Neural cell (in vitro differentiated cells): ENCODE data around the gene GRID1. TPM values are rescaled to one million over a fixed set of nuclear protein-coding genes. Genes with fewer than 3 reads are reported as not detected.

Experiments used
- H2AFZ ChIP-seq: fragments of 200-600, 300-800 bp; sonication (generic), shearing (Covaris generic); 2 replicates; pipeline ENCODE4 v1.6.0; 2014; ENCODE audit warnings: low read depth, mild to moderate bottlenecking, antibody characterized with exemption, low read length, moderate library complexity
- H3F3A ChIP-seq: fragments of 200-600 bp; shearing (Covaris generic); 2 replicates; pipeline ENCODE4 v1.6.1; 2016; ENCODE audit warnings: mild to moderate bottlenecking, moderate library complexity, mixed read lengths, antibody characterized with exemption, low read length; ENCODE audit not compliant: insufficient read depth, poor library complexity, severe bottlenecking
- H3K27ac ChIP-seq: fragments of 200-600, 300-800 bp; sonication (generic), shearing (Covaris generic); 2 replicates; pipeline ENCODE4 v1.5.1; 2014; ENCODE audit warnings: mild to moderate bottlenecking, low read length, moderate library complexity
- H3K27me3 ChIP-seq: fragments of 300-800, 200-600 bp; sonication (generic), shearing (Covaris generic); 2 replicates; pipeline ENCODE4 v1.6.0; 2014; ENCODE audit warnings: mild to moderate bottlenecking, low read depth, low read length, moderate library complexity; ENCODE audit not compliant: insufficient read depth
- H3K36me3 ChIP-seq: fragments of 300-800, 200-600 bp; sonication (generic), shearing (Covaris generic); 2 replicates; pipeline ENCODE4 v1.5.1; 2014; ENCODE audit warnings: mild to moderate bottlenecking, antibody characterized with exemption, low read length, moderate library complexity; ENCODE audit not compliant: insufficient read depth
- H3K4me2 ChIP-seq: fragments of 300-800, 200-600 bp; sonication (generic), shearing (Covaris generic); 2 replicates; pipeline ENCODE4 v1.6.0; 2014; ENCODE audit warnings: mild to moderate bottlenecking, low read length
- H3K4me3 ChIP-seq: fragments of 300-800, 200-600 bp; sonication (generic), shearing (Covaris generic); 2 replicates; pipeline ENCODE4 v1.5.1; 2014; ENCODE audit warnings: mild to moderate bottlenecking, low read length, moderate library complexity
- H3K79me2 ChIP-seq: fragments of 200-600 bp; shearing (Covaris generic); replicated peaks from 2 replicates; pipeline ENCODE4 v1.6.0; 2014; ENCODE audit warnings: mild to moderate bottlenecking, low read length, moderate library complexity; ENCODE audit not compliant: insufficient read depth
- H3K9ac ChIP-seq: fragments of 300-800, 200-600 bp; sonication (generic), shearing (Covaris generic); 2 replicates; pipeline ENCODE4 v1.6.1; 2016; ENCODE audit warnings: mild to moderate bottlenecking, low read length, mixed read lengths
- H3K9me2 ChIP-seq: fragments of 200-600 bp; shearing (Covaris generic); 2 replicates; pipeline ENCODE4 v1.6.1; 2016; ENCODE audit warnings: mild to moderate bottlenecking, low read length, mixed read lengths; ENCODE audit not compliant: insufficient read depth
- H3K9me3 ChIP-seq: fragments of 200-600, 300-800 bp; sonication (generic), shearing (Covaris generic); 2 replicates; pipeline ENCODE4 v1.6.1; 2016; ENCODE audit warnings: mild to moderate bottlenecking, mixed run types, low read length, moderate library complexity, mixed read lengths
- H4K20me1 ChIP-seq: fragments of 200-600 bp; shearing (Covaris generic); 2 replicates; pipeline ENCODE4 v1.6.1; 2016; ENCODE audit warnings: mild to moderate bottlenecking, mixed run types; ENCODE audit not compliant: insufficient read depth
- EP300 ChIP-seq: fragments of 450-650 bp; conservative IDR thresholded peaks from 2 replicates; pipeline ENCODE4 v1.6.1; 2014; ENCODE audit warnings: antibody characterized with exemption, mild to moderate bottlenecking, moderate library complexity; ENCODE audit not compliant: poor library complexity, severe bottlenecking
- EZH2 ChIP-seq: fragments of 200-600, 300-800 bp; shearing (Covaris generic), sonication (generic); IDR thresholded peaks from 2 replicates; pipeline ENCODE4 v1.6.1; 2014; ENCODE audit warnings: antibody characterized with exemption, low read length, borderline replicate concordance, mild to moderate bottlenecking; ENCODE audit not compliant: insufficient read depth, poor library complexity, severe bottlenecking
- MXI1 ChIP-seq: fragments of 450-650 bp; conservative IDR thresholded peaks from 2 replicates; pipeline ENCODE4 v1.6.1; 2014; ENCODE audit warnings: antibody characterized with exemption, mild to moderate bottlenecking; ENCODE audit not compliant: poor library complexity, severe bottlenecking
- POLR2AphosphoS5 ChIP-seq: IDR thresholded peaks from 2 replicates; pipeline ENCODE4 v1.6.1; 2012
- RAD21 ChIP-seq: fragments of 450-650 bp; conservative IDR thresholded peaks from 2 replicates; pipeline ENCODE4 v1.6.1; 2014; ENCODE audit warnings: antibody characterized with exemption, mild to moderate bottlenecking, moderate library complexity
- SMC3 ChIP-seq: fragments of 450-650 bp; conservative IDR thresholded peaks from 2 replicates; pipeline ENCODE4 v1.6.1; 2014; ENCODE audit warnings: antibody characterized with exemption, mild to moderate bottlenecking, moderate library complexity; ENCODE audit not compliant: poor library complexity
- TAF1 ChIP-seq: IDR thresholded peaks from 2 replicates; pipeline ENCODE4 v1.6.1; 2012; ENCODE audit warnings: low read depth
- polyA plus RNA-seq: library from polyadenylated mRNA; depleted of rRNA; stranded (reverse); fragments of >200 nt; gene quantifications from 2 replicates; pipeline ENCODE4 v1.2.3, GENCODE V29; 2014
- TF ChIP-seq, protein P1 (sequence below): IDR thresholded peaks from 2 replicates; pipeline ENCODE4 v1.6.1; 2012; ENCODE audit warnings: borderline replicate concordance

Gene GRID1
- polyA plus RNA-seq, 1 donor from 2014 or later = 7.3 TPM

- no peaks in the 10 kb centered on the region for H3K27me3 ChIP-seq
- no peaks in the 10 kb centered on the region for H3F3A ChIP-seq
- no peaks in the 10 kb centered on the region for H3K79me2 ChIP-seq
- H2AFZ ChIP-seq = no peak overlapping the region
- no peaks in the 10 kb centered on the region for H4K20me1 ChIP-seq
- no peak overlapping the region for H3K4me3 ChIP-seq
- H3K27ac ChIP-seq = no peak overlapping the region
- H3K36me3 ChIP-seq = no peaks in the 10 kb centered on the region
- TF ChIP-seq SMC3 = no peak
- TF ChIP-seq TAF1 = no peak
- no peak for TF ChIP-seq POLR2AphosphoS5
- no peak for TF ChIP-seq RAD21
- TF ChIP-seq, protein P1, sequence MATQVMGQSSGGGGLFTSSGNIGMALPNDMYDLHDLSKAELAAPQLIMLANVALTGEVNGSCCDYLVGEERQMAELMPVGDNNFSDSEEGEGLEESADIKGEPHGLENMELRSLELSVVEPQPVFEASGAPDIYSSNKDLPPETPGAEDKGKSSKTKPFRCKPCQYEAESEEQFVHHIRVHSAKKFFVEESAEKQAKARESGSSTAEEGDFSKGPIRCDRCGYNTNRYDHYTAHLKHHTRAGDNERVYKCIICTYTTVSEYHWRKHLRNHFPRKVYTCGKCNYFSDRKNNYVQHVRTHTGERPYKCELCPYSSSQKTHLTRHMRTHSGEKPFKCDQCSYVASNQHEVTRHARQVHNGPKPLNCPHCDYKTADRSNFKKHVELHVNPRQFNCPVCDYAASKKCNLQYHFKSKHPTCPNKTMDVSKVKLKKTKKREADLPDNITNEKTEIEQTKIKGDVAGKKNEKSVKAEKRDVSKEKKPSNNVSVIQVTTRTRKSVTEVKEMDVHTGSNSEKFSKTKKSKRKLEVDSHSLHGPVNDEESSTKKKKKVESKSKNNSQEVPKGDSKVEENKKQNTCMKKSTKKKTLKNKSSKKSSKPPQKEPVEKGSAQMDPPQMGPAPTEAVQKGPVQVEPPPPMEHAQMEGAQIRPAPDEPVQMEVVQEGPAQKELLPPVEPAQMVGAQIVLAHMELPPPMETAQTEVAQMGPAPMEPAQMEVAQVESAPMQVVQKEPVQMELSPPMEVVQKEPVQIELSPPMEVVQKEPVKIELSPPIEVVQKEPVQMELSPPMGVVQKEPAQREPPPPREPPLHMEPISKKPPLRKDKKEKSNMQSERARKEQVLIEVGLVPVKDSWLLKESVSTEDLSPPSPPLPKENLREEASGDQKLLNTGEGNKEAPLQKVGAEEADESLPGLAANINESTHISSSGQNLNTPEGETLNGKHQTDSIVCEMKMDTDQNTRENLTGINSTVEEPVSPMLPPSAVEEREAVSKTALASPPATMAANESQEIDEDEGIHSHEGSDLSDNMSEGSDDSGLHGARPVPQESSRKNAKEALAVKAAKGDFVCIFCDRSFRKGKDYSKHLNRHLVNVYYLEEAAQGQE = no peak
- TF ChIP-seq EZH2 = no peak
- H3K9me2 ChIP-seq = no peaks in the 10 kb centered on the region
- H3K9ac ChIP-seq = no peak overlapping the region
- no peak overlapping the region for H3K4me2 ChIP-seq
- H3K9me3 ChIP-seq = no peaks in the 10 kb centered on the region
Observed at GRCh38 chr10:86153751-86154150, 212.8 kb downstream of the GRID1 start.

GRCh38 chr10:86152911-86153310 lies 213.7 kb downstream of the GRID1 start:
- H3K27me3 ChIP-seq = no peaks in the 10 kb centered on the region
- H3K27ac ChIP-seq = no peak overlapping the region
- H3K36me3 ChIP-seq = no peaks in the 10 kb centered on the region
- H2AFZ ChIP-seq = no peak overlapping the region
- H3K79me2 ChIP-seq = no peaks in the 10 kb centered on the region
- H3K9me2 ChIP-seq = no peaks in the 10 kb centered on the region
- no peak for TF ChIP-seq POLR2AphosphoS5
- no peak for TF ChIP-seq EP300
- TF ChIP-seq, protein P1 = no peak
- TF ChIP-seq EZH2 = no peak
- no peak for TF ChIP-seq MXI1
- no peak overlapping the region for H3K9ac ChIP-seq
- H4K20me1 ChIP-seq = no peaks in the 10 kb centered on the region
- no peaks in the 10 kb centered on the region for H3F3A ChIP-seq
- no peaks in the 10 kb centered on the region for H3K9me3 ChIP-seq
- no peak overlapping the region for H3K4me3 ChIP-seq
- H3K4me2 ChIP-seq = no peak overlapping the region
